NB4 (cell line): Measurements from ENCODE around the gene RAB26.
A peak's percentile ranks its signal among the peaks of the same experiment; 100 is the strongest.
"Not testable (repeated sequence)": the region's sequence is repeated elsewhere in the genome, so short reads cannot be mapped to it uniquely, and the experiment has no call there.

Experiments used
- DNase-seq: peaks from one replicate; pipeline ENCODE4 v3.0.0; 2010; ENCODE audit warnings: low read depth
- H3K4me3 ChIP-seq: one replicate; pipeline ENCODE4 v1.5.1; 2011; ENCODE audit warnings: mild to moderate bottlenecking, low read depth, low read length, moderate library complexity
- CTCF ChIP-seq: IDR thresholded peaks from one replicate; pipeline ENCODE4 v1.5.1; 2012; ENCODE audit warnings: low read depth, low read length
- MAX ChIP-seq: IDR thresholded peaks from 2 replicates; pipeline ENCODE4 v1.6.1; 2011; ENCODE audit warnings: low read depth, low read length
- MYC ChIP-seq: IDR thresholded peaks from 2 replicates; pipeline ENCODE4 v1.6.1; 2011; ENCODE audit warnings: low read depth, low read length
- POLR2A ChIP-seq: IDR thresholded peaks from 2 replicates; pipeline ENCODE4 v1.6.1; 2011; ENCODE audit warnings: mild to moderate bottlenecking; ENCODE audit not compliant: insufficient read length; ENCODE audit errors: extremely low read depth

The RAB26 gene

GRCh38 chr16:2122429-2122828 lies 26.0 kb upstream of the RAB26 start:
- H3K4me3 ChIP-seq, result no peak overlapping the region
- TF ChIP-seq CTCF (no peak), MAX (no peak), POLR2A (no peak), MYC (no peak)
- DNase-seq, result no peak

- DNase-seq, H3K4me3 ChIP-seq: not testable (repeated sequence)
These were observed 25.3 kb upstream of the RAB26 start for GRCh38 chr16:2122934-2123683.

DNA sequence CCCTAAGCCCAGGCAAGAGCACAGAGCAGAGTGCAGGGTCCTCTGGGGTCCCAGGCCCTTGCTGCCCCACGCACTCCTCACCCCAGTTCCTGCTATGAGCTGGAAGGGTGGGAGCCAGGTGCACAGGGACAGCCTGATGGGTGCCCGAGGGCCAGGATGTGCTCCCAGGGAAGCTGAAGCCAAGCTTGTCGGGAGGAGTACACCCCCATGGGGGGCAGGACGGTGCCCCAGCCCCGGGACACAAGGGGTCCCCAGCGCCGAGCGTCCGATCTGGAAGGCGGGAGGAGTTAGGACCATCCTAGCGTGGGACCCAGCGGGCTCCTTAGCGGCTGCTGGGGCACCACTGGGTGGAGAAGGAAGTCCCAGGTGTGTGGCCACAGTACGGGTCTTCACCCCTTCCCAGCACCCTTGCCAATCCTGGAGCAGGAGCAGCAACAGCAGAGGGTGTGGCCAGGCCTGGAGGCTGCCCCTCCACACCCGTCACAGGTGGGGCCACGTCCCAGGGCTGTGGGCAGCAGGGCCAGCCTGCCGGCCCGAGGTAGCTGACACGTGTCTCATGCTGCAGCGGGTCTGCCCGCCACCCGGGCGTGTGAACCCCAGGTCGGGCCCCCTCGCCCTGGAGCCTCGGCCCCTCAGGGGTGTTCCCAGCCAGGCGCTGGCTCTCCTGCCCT lies 24.6 kb upstream of the RAB26 start:
- H3K4me3 ChIP-seq, DNase-seq: not testable (repeated sequence)

- DNase-seq, result peak; percentile 12
These were observed 24.1 kb upstream of the RAB26 start for GRCh38 chr16:2124377-2124693.

GRCh38 chr16:2124694-2125444 lies 23.6 kb upstream of the RAB26 start:
- H3K4me3 ChIP-seq, result peak overlapping the region; percentile 25

More at GRCh38 chr16:2124377-2124693, 24.1 kb upstream of the RAB26 start:
- not testable (repeated sequence) for H3K4me3 ChIP-seq

GRCh38 chr16:2125609-2126008 lies 22.8 kb upstream of the RAB26 start:
- H3K4me3 ChIP-seq, result peak overlapping the region; percentile 25
- not testable (repeated sequence) for DNase-seq

More at GRCh38 chr16:2124694-2125444, 23.6 kb upstream of the RAB26 start:
- peak; percentile 78 for DNase-seq

DNA sequence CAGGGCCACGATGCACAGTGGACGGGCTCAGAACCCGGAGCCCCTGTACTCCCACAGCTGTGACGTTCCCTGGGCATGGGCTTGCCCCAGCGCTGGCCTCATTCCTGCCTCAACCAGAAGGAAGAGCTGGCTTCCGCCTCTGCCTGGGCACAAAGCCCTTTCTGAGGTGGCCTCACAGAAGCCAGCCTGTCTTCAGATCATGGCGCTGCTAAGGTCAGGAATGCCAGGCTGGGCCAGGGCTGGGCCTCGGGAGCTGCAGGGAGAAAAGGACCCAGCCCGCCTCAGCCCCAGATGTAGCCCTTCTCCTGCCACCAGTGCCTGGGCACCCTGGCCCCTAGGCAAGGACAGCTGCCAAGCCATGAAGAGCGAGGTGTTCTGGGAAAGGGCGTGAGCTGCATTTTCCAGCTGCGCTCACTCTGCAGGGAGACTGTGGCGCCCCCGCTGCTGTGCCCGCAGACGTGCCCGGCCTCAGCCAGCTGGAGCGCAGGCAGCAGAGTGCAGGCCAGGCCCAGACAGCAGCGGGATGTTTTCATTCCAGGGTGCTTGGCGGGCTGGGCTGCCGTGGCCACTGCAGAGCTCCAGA lies 22.2 kb upstream of the RAB26 start:
- not testable (repeated sequence) for DNase-seq, H3K4me3 ChIP-seq

GRCh38 chr16:2126928-2127556 lies 21.4 kb upstream of the RAB26 start:
- not testable (repeated sequence) for H3K4me3 ChIP-seq, DNase-seq

- peak; percentile 35 for DNase-seq
- H3K4me3 ChIP-seq, result not testable (repeated sequence)
These were observed 20.7 kb upstream of the RAB26 start for GRCh38 chr16:2127630-2128280.

- not testable (repeated sequence) for H3K4me3 ChIP-seq, DNase-seq
These were observed 19.2 kb upstream of the RAB26 start for GRCh38 chr16:2129251-2129650.

DNA sequence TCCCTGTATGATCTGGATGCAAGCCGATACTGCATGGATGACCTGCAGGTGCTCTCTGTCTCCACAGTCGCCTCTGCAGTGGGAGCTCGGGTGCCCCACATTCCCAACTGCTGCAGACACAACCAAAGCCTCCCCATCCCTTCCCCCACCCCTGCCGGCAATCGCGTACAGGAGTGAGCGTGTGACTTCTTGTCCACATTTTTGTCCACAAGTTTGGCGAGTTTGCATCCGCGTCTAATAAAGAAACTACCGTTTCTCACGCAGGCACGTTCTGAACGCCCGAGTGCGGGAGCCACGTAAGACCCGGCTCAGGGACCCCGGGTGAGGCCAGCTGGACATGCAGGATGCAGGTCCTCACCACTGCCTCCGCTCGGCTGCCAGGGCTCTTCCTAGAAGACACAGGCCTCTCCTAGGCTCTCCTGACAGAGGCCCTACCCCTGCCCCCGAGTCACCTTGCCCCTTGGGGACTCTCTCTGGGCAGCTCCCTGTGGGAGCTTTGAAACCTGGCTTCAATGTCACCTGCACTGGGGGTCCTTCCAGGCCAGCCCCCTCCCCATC lies 18.5 kb upstream of the RAB26 start:
- not testable (repeated sequence) for H3K4me3 ChIP-seq, DNase-seq

- H3K4me3 ChIP-seq, DNase-seq: not testable (repeated sequence)
These were observed 14.6 kb upstream of the RAB26 start for GRCh38 chr16:2133797-2134196.

GRCh38 chr16:2135071-2135470 lies 13.4 kb upstream of the RAB26 start:
- peak overlapping the region; percentile 44 for H3K4me3 ChIP-seq
- DNase-seq, result not testable (repeated sequence)

GRCh38 chr16:2135770-2136490 lies 12.5 kb upstream of the RAB26 start, which contains the start of gene PKD1:
PKD1 (minus strand) TSS chr16:2135898; CDS start chr16:2135689, 209 bp downstream.
- DNase-seq, result peak; percentile 93
- peak within 1 kb of the TSS; percentile 44 for H3K4me3 ChIP-seq
